Right lobe of liver (tissue), 4 donors: Measurements from ENCODE around the gene MME.

Experiments
- CTCF ChIP-seq, 4 donors: fragments of 200-600 bp in 3 of 4; fragments of 450-650 bp in 1 of 4; IDR thresholded peaks; one replicate each; pipeline versions ENCODE4 v1.5.1 to v1.8.0; 2016 to 2022; ENCODE audit warnings: antibody characterized with exemption in 4 of 4, mild to moderate bottlenecking in 2 of 4
- POLR2A ChIP-seq: fragments of 450-650 bp; IDR thresholded peaks from one replicate; pipeline ENCODE4 v1.6.1; 2017; ENCODE audit warnings: antibody characterized with exemption, mild to moderate bottlenecking
- donor health status: DM: no; HTN: no; CAD: no.
- donor health status: DM: no; HTN: no; CAD: no.
- donor health status: DM: no; HTN: yes; CAD: no.

- TF ChIP-seq POLR2A: no peak
- no peak for TF ChIP-seq CTCF (IDR thresholded peaks at IDR 0.05)
These were observed 9.8 kb upstream of the MME start for GRCh38 chr3:155070316-155070715.
